Adipocyte (in vitro differentiated cells): ENCODE data around the gene PYGO1.
"Not testable (repeated sequence)": the region's sequence is repeated elsewhere in the genome, so short reads cannot be mapped to it uniquely, and the experiment has no call there.

ENCODE experiments used
- DNase-seq: peaks from one replicate; pipeline ENCODE4 v3.0.0-alpha.2; 2015; ENCODE audit warnings: low read depth
- H3K27me3 ChIP-seq: replicated peaks from 2 replicates; pipeline ENCODE4 v1.7.0; 2013; ENCODE audit warnings: mild to moderate bottlenecking, low read length, moderate library complexity; ENCODE audit not compliant: control insufficient read depth, insufficient read depth
- H3K36me3 ChIP-seq: 2 replicates; pipeline ENCODE4 v1.7.0; 2013; ENCODE audit warnings: low read length, mild to moderate bottlenecking, moderate library complexity; ENCODE audit not compliant: control insufficient read depth, insufficient read depth, severe bottlenecking
- H3K4me1 ChIP-seq: 2 replicates; pipeline ENCODE4 v1.7.0; 2013; ENCODE audit warnings: mild to moderate bottlenecking, low read length, moderate library complexity; ENCODE audit not compliant: control insufficient read depth, insufficient read depth
- H3K4me3 ChIP-seq: 2 replicates; pipeline ENCODE4 v1.7.0; 2013; ENCODE audit warnings: mild to moderate bottlenecking, low read length, moderate library complexity
- H3K9ac ChIP-seq: 2 replicates; pipeline ENCODE4 v1.7.0; 2013; ENCODE audit warnings: mild to moderate bottlenecking, low read length, moderate library complexity
- H3K9me3 ChIP-seq: 2 replicates; pipeline ENCODE4 v1.7.0; 2013; ENCODE audit warnings: mild to moderate bottlenecking, low read length, moderate library complexity; ENCODE audit not compliant: control insufficient read depth

PYGO1 gene

DNA sequence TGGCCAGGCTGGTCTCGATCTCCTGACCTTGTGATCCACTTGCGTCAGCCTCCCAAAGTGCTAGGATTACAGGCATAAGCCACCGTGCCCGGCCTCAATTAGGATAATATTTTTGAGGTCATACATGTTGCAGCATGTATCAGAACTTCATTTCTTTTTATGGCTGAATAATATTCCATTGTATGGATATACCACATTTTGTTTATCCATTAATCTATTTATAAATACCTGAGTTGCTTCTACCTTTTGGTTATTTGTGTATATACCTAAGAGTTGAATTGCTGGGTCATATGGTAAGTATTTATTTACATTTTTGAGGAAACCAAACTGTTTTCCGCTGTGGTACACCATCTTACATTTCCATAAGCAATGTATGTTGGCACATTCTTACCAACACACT lies 18.1 kb upstream of the PYGO1 start:
- no peaks in the 10 kb centered on the region for H3K27me3 ChIP-seq
- H3K4me1 ChIP-seq = no peaks in the 10 kb centered on the region
- no peak overlapping the region for H3K4me3 ChIP-seq
- H3K36me3 ChIP-seq = no peaks in the 10 kb centered on the region
- no peak for DNase-seq
- H3K9me3 ChIP-seq = peaks cover 13% of the 10 kb centered on the region
- no peak overlapping the region for H3K9ac ChIP-seq

- Histone ChIP-seq H3K9me3 (peaks cover 4% of the 10 kb centered on the region), H3K4me3 (no peak overlapping the region), H3K4me1 (no peaks in the 10 kb centered on the region), H3K9ac (no peak overlapping the region), H3K27me3 (no peaks in the 10 kb centered on the region), H3K36me3 (no peaks in the 10 kb centered on the region)
- no peak for DNase-seq
Measured at GRCh38 chr15:55601374-55601773, 13.2 kb upstream of the PYGO1 start.

- H3K27me3 ChIP-seq = no peaks in the 10 kb centered on the region
- no peak for DNase-seq
- no peak overlapping the region for H3K4me3 ChIP-seq
- no peaks in the 10 kb centered on the region for H3K4me1 ChIP-seq
- H3K9ac ChIP-seq = no peak overlapping the region
- no peaks in the 10 kb centered on the region for H3K9me3 ChIP-seq
- H3K36me3 ChIP-seq = no peaks in the 10 kb centered on the region
Measured at GRCh38 chr15:55599439-55599838, 11.3 kb upstream of the PYGO1 start.

DNA sequence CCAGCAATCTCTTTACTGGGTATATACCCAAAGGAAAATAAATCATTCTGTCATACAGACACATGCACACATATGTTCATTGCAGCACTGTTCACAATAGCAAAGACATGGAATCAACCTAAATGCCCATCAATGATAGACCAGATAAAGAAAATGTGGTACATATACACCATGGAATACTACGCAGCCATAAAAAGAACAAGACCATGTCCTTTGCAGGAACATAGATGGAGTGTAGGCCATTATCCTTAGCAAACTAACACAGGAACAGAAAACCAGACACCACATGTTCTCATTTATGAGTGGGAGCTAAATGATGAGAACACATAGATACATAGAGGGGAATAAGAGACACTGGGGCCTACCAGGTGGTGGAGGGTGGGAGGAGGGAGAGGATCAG lies 4.9 kb upstream of the PYGO1 start:
- not testable (repeated sequence) for H3K36me3 ChIP-seq, H3K4me1 ChIP-seq, H3K9me3 ChIP-seq, H3K9ac ChIP-seq, H3K4me3 ChIP-seq, H3K27me3 ChIP-seq, DNase-seq

GRCh38 chr15:55590788-55591187 lies 2.6 kb upstream of the PYGO1 start:
- H3K4me1 ChIP-seq = peaks cover 15% of the 10 kb centered on the region
- no peak for DNase-seq

GRCh38 chr15:55589287-55589686 lies 1.1 kb upstream of the PYGO1 start:
- Histone ChIP-seq H3K27me3 (no peaks in the 10 kb centered on the region), H3K4me3 (peak overlapping the region; percentile 90), H3K4me1 (peaks cover 15% of the 10 kb centered on the region), H3K9ac (no peak overlapping the region), H3K9me3 (no peaks in the 10 kb centered on the region), H3K36me3 (no peaks in the 10 kb centered on the region)
- peak; percentile 32 for DNase-seq

More at GRCh38 chr15:55590788-55591187, 2.6 kb upstream of the PYGO1 start:
- Histone ChIP-seq H3K9ac (no peak overlapping the region), H3K9me3 (no peaks in the 10 kb centered on the region), H3K36me3 (no peaks in the 10 kb centered on the region), H3K4me3 (no peak overlapping the region), H3K27me3 (no peaks in the 10 kb centered on the region)

DNA sequence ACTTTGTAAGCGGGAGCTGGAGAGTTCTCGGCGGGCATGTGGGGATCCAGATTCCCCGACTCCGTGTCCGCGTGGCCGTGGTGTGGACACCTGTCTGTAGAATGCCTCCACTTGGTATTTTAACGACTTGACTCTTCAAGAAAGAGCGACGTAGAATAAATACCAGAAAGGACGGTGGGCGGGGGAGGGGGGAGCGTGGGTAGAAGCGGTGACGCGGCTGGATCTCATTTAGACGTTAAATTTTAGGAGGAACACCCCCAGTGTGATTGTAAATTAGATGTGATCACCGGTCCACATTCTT lies 620 bp upstream of the PYGO1 start:
- Histone ChIP-seq H3K27me3 (no peaks in the 10 kb centered on the region), H3K36me3 (no peaks in the 10 kb centered on the region), H3K4me3 (peak overlapping the region; percentile 90), H3K9me3 (no peaks in the 10 kb centered on the region), H3K9ac (peak overlapping the region; percentile 88), H3K4me1 (peaks cover 15% of the 10 kb centered on the region)
- DNase-seq = no peak

- peaks cover 15% of the 10 kb centered on the region for H3K4me1 ChIP-seq
- H3K9ac ChIP-seq = peak overlapping the region; percentile 88
- peak; percentile 75 for DNase-seq
- no peaks in the 10 kb centered on the region for H3K36me3 ChIP-seq
- H3K9me3 ChIP-seq = no peaks in the 10 kb centered on the region
- H3K4me3 ChIP-seq = peak overlapping the region; percentile 90
- H3K27me3 ChIP-seq = no peaks in the 10 kb centered on the region
Measured at GRCh38 chr15:55587321-55588069, 650 bp downstream of the PYGO1 start.

DNA sequence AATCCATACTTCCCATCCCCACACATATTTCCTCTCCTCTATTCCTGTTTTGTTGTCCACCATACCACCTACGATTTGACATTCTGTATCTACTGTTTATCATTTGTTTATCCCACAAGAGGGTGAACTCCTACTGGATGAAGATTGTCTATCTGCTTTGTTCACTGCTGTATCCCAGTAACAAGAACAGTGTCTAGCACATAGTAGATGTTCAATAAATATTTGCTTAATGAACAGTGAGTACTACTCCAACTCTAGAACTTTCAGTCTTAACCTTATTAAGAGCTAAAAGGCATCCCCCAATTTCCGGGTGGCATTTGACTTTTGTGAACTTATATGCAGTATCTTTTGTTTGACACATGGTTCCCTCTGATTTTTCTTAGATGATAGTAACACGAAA lies 1.3 kb downstream of the PYGO1 start:
- Histone ChIP-seq H3K27me3 (no peaks in the 10 kb centered on the region), H3K36me3 (no peaks in the 10 kb centered on the region), H3K9ac (peak overlapping the region; percentile 88), H3K4me1 (peaks cover 15% of the 10 kb centered on the region), H3K9me3 (no peaks in the 10 kb centered on the region), H3K4me3 (peak overlapping the region; percentile 90)
- DNase-seq = no peak

GRCh38 chr15:55576943-55577342 lies 11.2 kb downstream of the PYGO1 start:
- H3K9ac ChIP-seq = no peak overlapping the region
- no peaks in the 10 kb centered on the region for H3K36me3 ChIP-seq
- H3K9me3 ChIP-seq = no peaks in the 10 kb centered on the region
- H3K27me3 ChIP-seq = no peaks in the 10 kb centered on the region
- H3K4me3 ChIP-seq = no peak overlapping the region
- DNase-seq = no peak
- no peaks in the 10 kb centered on the region for H3K4me1 ChIP-seq

DNA sequence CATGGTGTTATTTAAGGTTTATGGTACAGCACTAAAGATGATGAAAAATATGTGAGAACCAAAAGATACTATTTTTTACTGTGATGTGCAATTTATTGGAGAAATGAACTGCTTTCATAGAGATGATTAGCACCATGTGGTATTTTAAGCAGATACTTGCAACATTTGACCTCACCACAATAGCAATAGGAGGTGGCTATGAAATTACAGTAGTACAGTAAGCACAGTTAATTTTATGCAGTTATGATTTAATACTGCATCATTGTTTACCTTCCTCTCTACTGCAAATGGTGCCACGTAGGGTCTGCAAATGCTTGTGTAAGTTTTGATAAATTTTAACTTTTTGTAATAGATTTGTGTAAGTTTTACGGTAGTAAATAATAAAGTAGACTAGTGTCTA lies 14.0 kb downstream of the PYGO1 start:
- H3K27me3 ChIP-seq = no peaks in the 10 kb centered on the region
- no peak overlapping the region for H3K4me3 ChIP-seq
- no peak overlapping the region for H3K9ac ChIP-seq
- no peaks in the 10 kb centered on the region for H3K9me3 ChIP-seq
- H3K36me3 ChIP-seq = no peaks in the 10 kb centered on the region
- no peak for DNase-seq
- H3K4me1 ChIP-seq = no peaks in the 10 kb centered on the region

DNA sequence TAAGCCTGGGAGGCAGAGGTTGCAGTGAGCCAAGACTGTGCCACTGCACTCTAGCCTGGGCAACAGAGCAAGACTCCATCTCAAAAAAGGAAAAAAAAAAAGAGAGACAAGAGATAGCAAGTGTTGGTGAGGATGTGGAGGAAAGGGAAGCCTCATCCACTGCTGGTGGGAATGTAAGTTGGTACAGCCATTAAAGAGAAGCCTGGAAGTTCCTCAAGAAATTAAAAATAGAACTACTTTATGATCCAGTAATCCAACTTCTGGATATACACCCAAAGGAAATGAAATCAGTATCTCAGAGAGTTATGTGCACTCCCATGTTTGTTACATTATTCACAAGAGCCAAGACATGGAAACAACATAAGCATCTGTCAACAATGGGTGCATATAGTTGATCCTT lies 14.9 kb downstream of the PYGO1 start:
- H3K27me3 ChIP-seq = no peaks in the 10 kb centered on the region
- H3K9me3 ChIP-seq = no peaks in the 10 kb centered on the region
- no peak overlapping the region for H3K9ac ChIP-seq
- H3K4me1 ChIP-seq = no peaks in the 10 kb centered on the region
- no peaks in the 10 kb centered on the region for H3K36me3 ChIP-seq
- DNase-seq = no peak
- H3K4me3 ChIP-seq = no peak overlapping the region
